Panc1 (cell line): ENCODE measurements around the gene KRT77. TPM values are rescaled to one million over a fixed set of nuclear protein-coding genes. Genes with fewer than 3 reads are reported as not detected.

Experiments
- ATAC-seq: fragments of 200-7000 bp; cut with Tn5 transposase; 2 replicates; pipeline ENCODE4 v1.9.1; 2020; ENCODE audit warnings: mild to moderate bottlenecking, moderate library complexity
- BruUV-seq: library from RNA; stranded (reverse); fragments of 400-500 nt; replicated peaks from 2 replicates; lab custom pipeline; 2021; lab: Mats Ljungman, UMichigan
- CTCF ChIA-PET: fragments of 300-600 bp; sonication (Branson Sonifier 250); formaldehyde crosslinking; loops from one replicate; lab custom pipeline; 2022; ENCODE audit warnings: antibody characterized with exemption; lab: Charles Lee
- POLR2A ChIA-PET: fragments of 300-600 bp; sonication (Branson Sonifier 250); formaldehyde crosslinking; loops from one replicate; lab custom pipeline; 2022; ENCODE audit warnings: antibody characterized with exemption; lab: Charles Lee
- DNase-seq: peaks from one replicate; pipeline ENCODE4 v3.0.0-alpha.2; 2010; ENCODE audit warnings: low read depth, low spot score
- H3K27ac ChIP-seq: 2 replicates; pipeline ENCODE4 v1.5.1; 2011; ENCODE audit warnings: mild to moderate bottlenecking, low read length, inconsistent platforms
- H3K27me3 ChIP-seq: fragments of 200-500 bp; sonication (Bioruptor generic); 2 replicates; pipeline ENCODE4 v1.6.0; 2014; ENCODE audit warnings: low read length, inconsistent platforms; ENCODE audit not compliant: control insufficient read depth, insufficient read depth
- H3K36me3 ChIP-seq: fragments of 200-500 bp; sonication (Bioruptor generic); 2 replicates; pipeline ENCODE4 v1.5.1; 2014; ENCODE audit warnings: inconsistent platforms, mild to moderate bottlenecking, low read length, moderate library complexity; ENCODE audit not compliant: control insufficient read depth, insufficient read depth
- H3K4me1 ChIP-seq: 2 replicates; pipeline ENCODE4 v1.5.1; 2011; ENCODE audit warnings: inconsistent platforms, mild to moderate bottlenecking, low read length, moderate library complexity; ENCODE audit not compliant: control insufficient read depth, insufficient read depth
- H3K4me3 ChIP-seq, 2 experiments: 2 replicates each; pipeline ENCODE4 v1.5.1; 2011 to 2012; ENCODE audit warnings: low read depth in 2 of 2, low read length in 2 of 2, mild to moderate bottlenecking in 2 of 2, inconsistent platforms in 1 of 2, moderate library complexity in 1 of 2
- H3K9me3 ChIP-seq: fragments of 200-500 bp; sonication (Bioruptor generic); 2 replicates; pipeline ENCODE4 v1.5.1; 2014; ENCODE audit warnings: low read depth, mild to moderate bottlenecking, inconsistent platforms, low read length, moderate library complexity; ENCODE audit not compliant: control insufficient read depth, insufficient read depth
- POLR2AphosphoS5 ChIP-seq: IDR thresholded peaks from 2 replicates; pipeline ENCODE4 v1.6.1; 2012; ENCODE audit warnings: mild to moderate bottlenecking, low read depth, low read length, moderate library complexity
- SIN3A ChIP-seq: IDR thresholded peaks from 2 replicates; pipeline ENCODE4 v1.6.1; 2012; ENCODE audit warnings: low read depth, mild to moderate bottlenecking, low read length, moderate library complexity, borderline replicate concordance; ENCODE audit not compliant: insufficient read depth
- TCF7L2 ChIP-seq: IDR thresholded peaks from 2 replicates; pipeline ENCODE4 v1.6.1; 2011; ENCODE audit warnings: mild to moderate bottlenecking, low read depth, low read length, inconsistent platforms
- in situ Hi-C: cut with HindIII; loops from 2 replicates; pipeline ENCODE4 v1.10.0; 2016; ENCODE audit warnings: low sequenced_read_pairs, low pct_unique_long_range_greater_than_20kb
- intact Hi-C: fragments of 100-400 bp; cut with micrococcal nuclease; formaldehyde crosslinking; loops from one replicate; pipeline ENCODE4 v1.10.0; 2022; ENCODE audit not compliant: unreplicated experiment
- total RNA-seq: library from RNA; stranded (reverse); gene quantifications from one replicate; pipeline ENCODE4 v1.2.1, GENCODE V29; 2021; ENCODE audit not compliant: unreplicated experiment
- TF ChIP-seq, protein P1 (sequence below): fragments of 450-650 bp; IDR thresholded peaks from 2 replicates; pipeline ENCODE4 v1.5.1; 2017; ENCODE audit warnings: mild to moderate bottlenecking
- TF ChIP-seq, protein P2 (sequence below), 2 experiments: IDR thresholded peaks; 2 replicates each; pipeline ENCODE4 v1.6.1; 2011 to 2012; ENCODE audit warnings: low read depth in 2 of 2, control low read depth in 1 of 2, low read length in 1 of 2, mild to moderate bottlenecking in 1 of 2, moderate library complexity in 1 of 2; ENCODE audit not compliant: insufficient read depth in 1 of 2

Gene KRT77
- total RNA-seq, 1 experiment from 2014 or later, result not detected

DNA sequence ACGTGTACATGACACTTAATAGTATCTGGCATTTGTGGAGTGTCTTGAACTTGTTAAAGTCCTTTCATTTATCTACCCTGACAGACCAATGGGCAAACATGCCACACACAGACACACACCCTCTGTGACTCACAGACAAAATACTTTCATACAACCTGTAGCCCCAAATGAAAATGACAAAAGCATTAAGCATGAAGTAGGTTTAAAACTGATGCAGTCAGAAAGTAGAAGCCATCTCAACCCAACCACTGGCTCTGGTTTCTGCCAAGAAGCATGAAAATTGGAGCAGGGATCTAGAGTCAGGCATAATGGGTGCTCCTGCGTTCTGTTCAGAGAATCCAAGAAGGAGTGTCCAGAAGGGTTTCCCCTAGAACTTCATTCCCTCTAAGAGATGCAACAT lies 23.1 kb upstream of the KRT77 start:
- ATAC-seq (no peak), DNase-seq (no peak)
- ChIA-PET POLR2A (no interaction called here), CTCF (no interaction called here)
- H3K4me1 ChIP-seq, result no peaks in the 10 kb centered on the region
- peaks cover 14% of the 10 kb centered on the region; the same call in 1 of the 2 replicates for H3K27me3 ChIP-seq
- no peak overlapping the region for H3K27ac ChIP-seq
- no peaks in the 10 kb centered on the region for H3K36me3 ChIP-seq
- H3K4me3 ChIP-seq, result no peak overlapping the region
- no peaks in the 10 kb centered on the region for H3K9me3 ChIP-seq
- intact Hi-C loops, result no loop called here
- TF ChIP-seq POLR2AphosphoS5 (no peak), TCF7L2 (no peak), SIN3A (no peak)
- TF ChIP-seq, protein P1, sequence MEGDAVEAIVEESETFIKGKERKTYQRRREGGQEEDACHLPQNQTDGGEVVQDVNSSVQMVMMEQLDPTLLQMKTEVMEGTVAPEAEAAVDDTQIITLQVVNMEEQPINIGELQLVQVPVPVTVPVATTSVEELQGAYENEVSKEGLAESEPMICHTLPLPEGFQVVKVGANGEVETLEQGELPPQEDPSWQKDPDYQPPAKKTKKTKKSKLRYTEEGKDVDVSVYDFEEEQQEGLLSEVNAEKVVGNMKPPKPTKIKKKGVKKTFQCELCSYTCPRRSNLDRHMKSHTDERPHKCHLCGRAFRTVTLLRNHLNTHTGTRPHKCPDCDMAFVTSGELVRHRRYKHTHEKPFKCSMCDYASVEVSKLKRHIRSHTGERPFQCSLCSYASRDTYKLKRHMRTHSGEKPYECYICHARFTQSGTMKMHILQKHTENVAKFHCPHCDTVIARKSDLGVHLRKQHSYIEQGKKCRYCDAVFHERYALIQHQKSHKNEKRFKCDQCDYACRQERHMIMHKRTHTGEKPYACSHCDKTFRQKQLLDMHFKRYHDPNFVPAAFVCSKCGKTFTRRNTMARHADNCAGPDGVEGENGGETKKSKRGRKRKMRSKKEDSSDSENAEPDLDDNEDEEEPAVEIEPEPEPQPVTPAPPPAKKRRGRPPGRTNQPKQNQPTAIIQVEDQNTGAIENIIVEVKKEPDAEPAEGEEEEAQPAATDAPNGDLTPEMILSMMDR, result no peak
- TF ChIP-seq, protein P2, sequence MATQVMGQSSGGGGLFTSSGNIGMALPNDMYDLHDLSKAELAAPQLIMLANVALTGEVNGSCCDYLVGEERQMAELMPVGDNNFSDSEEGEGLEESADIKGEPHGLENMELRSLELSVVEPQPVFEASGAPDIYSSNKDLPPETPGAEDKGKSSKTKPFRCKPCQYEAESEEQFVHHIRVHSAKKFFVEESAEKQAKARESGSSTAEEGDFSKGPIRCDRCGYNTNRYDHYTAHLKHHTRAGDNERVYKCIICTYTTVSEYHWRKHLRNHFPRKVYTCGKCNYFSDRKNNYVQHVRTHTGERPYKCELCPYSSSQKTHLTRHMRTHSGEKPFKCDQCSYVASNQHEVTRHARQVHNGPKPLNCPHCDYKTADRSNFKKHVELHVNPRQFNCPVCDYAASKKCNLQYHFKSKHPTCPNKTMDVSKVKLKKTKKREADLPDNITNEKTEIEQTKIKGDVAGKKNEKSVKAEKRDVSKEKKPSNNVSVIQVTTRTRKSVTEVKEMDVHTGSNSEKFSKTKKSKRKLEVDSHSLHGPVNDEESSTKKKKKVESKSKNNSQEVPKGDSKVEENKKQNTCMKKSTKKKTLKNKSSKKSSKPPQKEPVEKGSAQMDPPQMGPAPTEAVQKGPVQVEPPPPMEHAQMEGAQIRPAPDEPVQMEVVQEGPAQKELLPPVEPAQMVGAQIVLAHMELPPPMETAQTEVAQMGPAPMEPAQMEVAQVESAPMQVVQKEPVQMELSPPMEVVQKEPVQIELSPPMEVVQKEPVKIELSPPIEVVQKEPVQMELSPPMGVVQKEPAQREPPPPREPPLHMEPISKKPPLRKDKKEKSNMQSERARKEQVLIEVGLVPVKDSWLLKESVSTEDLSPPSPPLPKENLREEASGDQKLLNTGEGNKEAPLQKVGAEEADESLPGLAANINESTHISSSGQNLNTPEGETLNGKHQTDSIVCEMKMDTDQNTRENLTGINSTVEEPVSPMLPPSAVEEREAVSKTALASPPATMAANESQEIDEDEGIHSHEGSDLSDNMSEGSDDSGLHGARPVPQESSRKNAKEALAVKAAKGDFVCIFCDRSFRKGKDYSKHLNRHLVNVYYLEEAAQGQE (IDR thresholded peaks at IDR 0.05; ENCODE audit: insufficient read depth in 1 of 2, low read depth in 2 of 2, low read length in 1 of 2), result no peak
- no TSS peak for BruUV-seq
- in situ Hi-C loops, result no loop called here

DNA sequence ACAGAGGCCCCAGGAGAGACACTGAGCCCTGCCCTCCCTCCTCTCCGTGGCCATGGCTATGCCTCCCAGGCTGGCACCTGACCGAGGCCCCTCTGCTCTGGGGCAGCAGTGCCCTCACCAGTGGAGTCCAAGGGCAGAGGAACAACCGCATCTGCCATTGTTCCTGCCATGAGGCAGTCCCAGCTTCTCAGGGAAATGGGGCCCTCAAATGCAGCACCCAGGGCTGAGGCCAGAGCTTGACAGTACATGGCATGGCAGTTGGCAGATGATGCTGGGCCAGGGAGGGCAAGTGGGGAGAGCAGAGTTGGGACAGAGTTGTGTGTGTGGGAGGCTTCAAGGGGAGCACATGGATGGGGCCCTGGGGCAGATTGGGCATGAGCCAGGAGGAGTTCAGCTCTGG lies 21.1 kb upstream of the KRT77 start:
- intact Hi-C loops, result no loop called here
- ATAC-seq (no peak), DNase-seq (no peak)
- Histone ChIP-seq H3K9me3 (no peaks in the 10 kb centered on the region), H3K4me3 (no peak overlapping the region), H3K27me3 (peaks cover 8% of the 10 kb centered on the region; the same call in 1 of the 2 replicates), H3K36me3 (no peaks in the 10 kb centered on the region), H3K4me1 (no peaks in the 10 kb centered on the region), H3K27ac (no peak overlapping the region)
- ChIA-PET CTCF (no interaction called here), POLR2A (no interaction called here)
- in situ Hi-C loops, result no loop called here
- TF ChIP-seq, protein P2 (IDR thresholded peaks at IDR 0.05; ENCODE audit: insufficient read depth in 1 of 2, low read depth in 2 of 2, low read length in 1 of 2), result no peak
- TF ChIP-seq, protein P1, result no peak
- TF ChIP-seq POLR2AphosphoS5 (no peak), TCF7L2 (no peak), SIN3A (no peak)
- BruUV-seq, result no TSS peak
